ENCODE measurements around the gene OR10H4.

GRCh38 chr19:15948223-15949058, at the start of gene OR10H4:
- TF ChIP-seq ZNF609 (CRISPR knock-in tag; IDR thresholded peaks at IDR 0.05; ENCODE audit: borderline replicate concordance) (no peak), HOXA7 (CRISPR knock-in tag; IDR thresholded peaks at IDR 0.05) (no peak), TARDBP (CRISPR knock-in tag; IDR thresholded peaks at IDR 0.05) (no peak), EZH2 (conservative IDR thresholded peaks at IDR 0.05; ENCODE audit: low read depth, low read length) (no peak), CBFB (CRISPR knock-in tag; IDR thresholded peaks at IDR 0.05) (no peak), SMAD1 (CRISPR knock-in tag; IDR thresholded peaks at IDR 0.05; ENCODE audit: borderline replicate concordance, low read depth) (no peak), YY1 (IDR thresholded peaks at IDR 0.05; ENCODE audit: insufficient read depth, insufficient replicate concordance, low read depth, low read length) (no peak), RAD21 (CRISPR knock-in tag; IDR thresholded peaks at IDR 0.05) (no peak), SAP130 (CRISPR knock-in tag; IDR thresholded peaks at IDR 0.05; ENCODE audit: low read depth) (no peak), RFX1 (IDR thresholded peaks at IDR 0.05) (no peak), HDAC2 (CRISPR knock-in tag; IDR thresholded peaks at IDR 0.05) (no peak), FOXA1 (IDR thresholded peaks at IDR 0.05) (no peak), FOXA1 (CRISPR knock-in tag; IDR thresholded peaks at IDR 0.05) (no peak)

All from HepG2 (cell line).